ENCODE measurements around the gene RHOBTB3. TPM values are rescaled to one million over a fixed set of nuclear protein-coding genes. Genes with fewer than 3 reads are reported as not detected.

The RHOBTB3 gene
- total RNA-seq, 4 donors from 2014 or later, result 70.6 to 126 (median 80.1) TPM

- no peaks in the 10 kb centered on the region for H3K36me3 ChIP-seq
- H3K4me1 ChIP-seq, result peaks cover 0 to 8% of the 10 kb centered on the region in 2 donors
- H3K9me3 ChIP-seq, result no peaks in the 10 kb centered on the region
- no peak for DNase-seq
- TF ChIP-seq POLR2A (IDR thresholded peaks at IDR 0.05) (no peak), CTCF (IDR thresholded peaks at IDR 0.05) (no peak)
- peak overlapping the region; percentile 55 to 57 for H3K4me3 ChIP-seq
- no peaks in the 10 kb centered on the region for H3K27me3 ChIP-seq
- H3K27ac ChIP-seq, result peak overlapping the region; percentile 85 to 89
- intact Hi-C loops (cut with DNase I; ENCODE audit: low total_unique reads), result no loop called here
Observed at GRCh38 chr5:95821110-95822021, 90.2 kb downstream of the RHOBTB3 start.

DNA sequence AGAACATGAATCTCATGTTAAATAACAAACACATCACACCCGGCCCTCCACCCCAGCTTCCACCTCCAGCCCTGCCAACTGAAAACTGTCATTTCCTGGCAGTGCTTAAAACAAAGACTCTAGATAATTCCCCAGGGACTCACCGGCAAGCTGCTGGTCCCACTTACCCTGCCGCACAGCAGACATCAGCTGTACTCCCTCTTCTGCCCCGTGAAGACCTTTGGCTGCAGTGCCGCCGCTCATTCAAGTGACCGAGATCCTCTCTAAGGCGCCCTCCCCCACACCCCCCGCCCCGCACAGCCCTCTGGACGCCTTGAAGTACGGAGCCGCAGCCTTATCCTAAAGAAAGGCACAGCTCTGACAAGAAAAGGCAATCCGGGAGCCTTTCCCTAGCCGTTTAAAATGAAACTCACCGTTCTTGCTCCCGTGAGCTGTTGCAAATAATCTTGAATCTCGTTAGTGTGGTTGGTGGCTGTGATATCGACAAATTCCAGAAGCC is 91.0 kb downstream of the RHOBTB3 start:
- intact Hi-C loops (cut with DNase I; ENCODE audit: low total_unique reads), result no loop called here
- TF ChIP-seq POLR2A (IDR thresholded peaks at IDR 0.05) (no peak), CTCF (IDR thresholded peaks at IDR 0.05) (no peak)
- peak; percentile 48 to 57 for DNase-seq
- H3K4me1 ChIP-seq, result peaks cover 0 to 8% of the 10 kb centered on the region in 2 donors
- no peaks in the 10 kb centered on the region for H3K27me3 ChIP-seq
- H3K27ac ChIP-seq, result peak overlapping the region; percentile 85 to 89
- H3K9me3 ChIP-seq, result no peaks in the 10 kb centered on the region
- no peaks in the 10 kb centered on the region for H3K36me3 ChIP-seq
- H3K4me3 ChIP-seq, result peak overlapping the region; percentile 55 to 57

DNA sequence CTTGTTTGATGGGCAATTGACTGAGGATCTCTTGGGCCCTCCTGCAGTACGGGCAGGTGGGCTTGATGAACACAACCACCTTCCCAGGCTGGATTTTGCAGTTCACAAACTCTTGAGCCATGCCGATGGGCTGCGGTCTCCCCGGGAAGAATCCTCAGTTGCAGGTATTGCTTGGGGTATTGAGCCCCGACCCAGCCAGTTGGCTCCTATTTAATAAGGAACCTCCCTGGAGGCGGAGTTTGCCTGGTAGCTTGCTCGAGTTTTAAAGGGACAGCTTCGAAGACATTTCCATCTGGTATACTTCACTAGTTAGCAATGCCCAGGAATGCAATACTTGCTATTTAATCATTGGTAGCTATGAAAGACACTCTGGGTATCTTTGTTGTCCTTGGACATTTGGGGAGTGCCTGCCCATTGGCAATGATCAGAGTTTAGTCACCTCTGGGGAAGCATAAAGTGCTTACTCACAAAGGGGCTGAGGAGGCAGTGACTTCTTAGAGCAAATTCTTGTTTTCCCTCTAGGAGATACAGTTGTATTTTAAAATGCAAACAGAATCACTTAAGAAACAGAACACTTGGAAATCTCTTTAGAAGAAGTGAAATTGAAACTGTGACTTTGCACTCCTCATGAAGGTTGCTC is 91.5 kb downstream of the RHOBTB3 start, which contains the start of gene GLRX:
TSS of gene GLRX (minus strand) at position 185 of the 640 bp plus-strand sequence. CDS start at position 121, 64 bp downstream.
- DNase-seq, result peak; percentile 63 to 71
- H3K4me1 ChIP-seq, result peaks cover 0 to 8% of the 10 kb centered on the region in 2 donors

DNA sequence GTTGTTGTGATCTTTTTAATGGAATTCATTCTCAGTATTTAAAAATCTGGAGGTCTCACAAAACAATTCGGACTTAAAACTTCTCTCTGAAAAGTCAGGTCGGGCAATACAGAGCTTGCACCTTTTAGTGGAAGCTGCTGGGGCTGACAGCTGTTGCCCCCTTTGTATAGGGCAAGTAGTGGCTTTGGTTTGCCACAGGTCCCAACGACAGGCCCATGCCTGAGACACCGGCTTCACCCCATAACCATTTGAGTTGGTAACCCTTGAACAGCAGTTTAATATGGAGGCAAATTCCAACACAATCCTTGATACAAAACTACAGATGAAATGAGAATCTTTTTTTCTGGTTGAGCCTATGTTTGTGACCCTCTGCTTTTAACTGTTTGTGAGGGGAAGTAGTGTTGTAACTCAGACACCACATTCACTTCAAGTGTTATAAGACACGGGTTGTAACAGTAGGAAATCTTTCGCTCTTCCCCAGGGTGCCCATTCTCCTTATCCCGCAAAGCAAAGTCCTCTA is 92.1 kb downstream of the RHOBTB3 start:
- no peaks in the 10 kb centered on the region for H3K36me3 ChIP-seq
- DNase-seq, result no peak
- H3K4me1 ChIP-seq, result peaks cover 0 to 8% of the 10 kb centered on the region in 2 donors
- H3K9me3 ChIP-seq, result no peaks in the 10 kb centered on the region
- TF ChIP-seq POLR2A (IDR thresholded peaks at IDR 0.05) (no peak), CTCF (IDR thresholded peaks at IDR 0.05) (no peak)
- peak overlapping the region; percentile 85 to 89 for H3K27ac ChIP-seq
- H3K27me3 ChIP-seq, result no peaks in the 10 kb centered on the region
- intact Hi-C loops (cut with DNase I; ENCODE audit: low total_unique reads), result no loop called here
- peak overlapping the region; percentile 55 to 57 for H3K4me3 ChIP-seq

More for the DNA sequence above, 91.5 kb downstream of the RHOBTB3 start, which contains the start of gene GLRX:
- intact Hi-C loops (cut with DNase I; ENCODE audit: low total_unique reads), result no loop called here
- Histone ChIP-seq H3K4me3 (peak within 1 kb of the TSS; percentile 55 to 57), H3K27me3 (no peaks in the 10 kb centered on the region), H3K36me3 (no peaks in the 10 kb centered on the region), H3K27ac (peak within 1 kb of the TSS; percentile 85 to 89), H3K9me3 (no peaks in the 10 kb centered on the region)
- no peak for TF ChIP-seq CTCF (IDR thresholded peaks at IDR 0.05)
- TF ChIP-seq POLR2A (IDR thresholded peaks at IDR 0.05), result peak in 1 of 2 donors; percentile 24

All from uterus (tissue), 4 donors.